GM12878 (cell line): ENCODE data around the gene DOK7. TPM values are rescaled to one million over a fixed set of nuclear protein-coding genes. Genes with fewer than 3 reads are reported as not detected.

Experiments used
- ATAC-seq: fragments of 200-7000 bp; cut with Tn5 transposase; 3 replicates; pipeline ENCODE4 v1.9.1; 2020; ENCODE audit warnings: mild to moderate bottlenecking, moderate library complexity
- BruUV-seq: library from RNA; stranded (reverse); fragments of 400-500 nt; replicated peaks from 2 replicates; lab custom pipeline; 2021; lab: Mats Ljungman, UMichigan
- CTCF ChIA-PET: fragments of 300-600 bp; sonication (Branson Sonifier 250); formaldehyde crosslinking; extraction: SDS; loops from one replicate; lab custom pipeline; 2021; ENCODE audit warnings: inconsistent platforms; lab: Yijun Ruan, JAX
- POLR2A ChIA-PET: fragments of 350-600 bp; formaldehyde crosslinking; extraction: SDS; loops from one replicate; lab custom pipeline; 2021; ENCODE audit warnings: inconsistent platforms; lab: Charles Lee
- RAD21 ChIA-PET: fragments of 300-600 bp; sonication (Branson Sonifier 250); formaldehyde crosslinking; loops from one replicate; lab custom pipeline; 2023; ENCODE audit warnings: antibody characterized with exemption; ENCODE audit not compliant: unreplicated experiment; lab: Charles Lee
- SMC1A ChIA-PET: fragments of 300-600 bp; sonication (Branson Sonifier 250); formaldehyde crosslinking; loops from one replicate; lab custom pipeline; 2023; ENCODE audit not compliant: unreplicated experiment, uncharacterized antibody; lab: Charles Lee
- DNase-seq: peaks from one replicate; pipeline ENCODE4 v3.0.0-alpha.2; 2011; ENCODE audit warnings: low read depth, low spot score
- FAIRE-seq: peaks from 3 replicates; lab custom pipeline; 2011; peaks lifted over from hg19 to GRCh38; lab: Jason Lieb, UNC
- H2AFZ ChIP-seq: 2 replicates; pipeline ENCODE4 v1.6.0; 2011; ENCODE audit warnings: low read depth, low read length, control low read depth; ENCODE audit not compliant: control insufficient read depth
- H3K27ac ChIP-seq: 2 replicates; pipeline ENCODE4 v1.5.1; 2011; ENCODE audit warnings: control low read depth; ENCODE audit not compliant: control insufficient read depth, insufficient read depth
- H3K27me3 ChIP-seq, 2 experiments: replicated peaks in 1 of 2; 2 replicates each; pipeline versions ENCODE4 v1.6.0 to v1.6.1; 2011; ENCODE audit warnings: low read length in 1 of 2; ENCODE audit not compliant: control insufficient read depth in 2 of 2, insufficient read depth in 2 of 2
- H3K36me3 ChIP-seq, 2 experiments: 2 replicates each; pipeline ENCODE4 v1.5.1; 2011; ENCODE audit warnings: low read length in 1 of 2; ENCODE audit not compliant: control insufficient read depth in 2 of 2, insufficient read depth in 2 of 2
- H3K4me1 ChIP-seq: 2 replicates; pipeline ENCODE4 v1.6.1; 2011; ENCODE audit warnings: mild to moderate bottlenecking, low read length, moderate library complexity, mixed read lengths; ENCODE audit not compliant: control insufficient read depth, insufficient read depth
- H3K4me2 ChIP-seq: 2 replicates; pipeline ENCODE4 v1.6.0; 2011; ENCODE audit warnings: control low read depth; ENCODE audit not compliant: control insufficient read depth, insufficient read depth
- H3K4me3 ChIP-seq: fragments of 200-600 bp; sonication (generic); 2 replicates; pipeline ENCODE4 v1.5.1; 2016
- H3K79me2 ChIP-seq: 2 replicates; pipeline ENCODE4 v1.6.0; 2011; ENCODE audit warnings: low read length; ENCODE audit not compliant: control insufficient read depth, insufficient read depth
- H3K9ac ChIP-seq: 2 replicates; pipeline ENCODE4 v1.8.0; 2011; ENCODE audit warnings: low read length, control low read depth, mixed read lengths; ENCODE audit not compliant: control insufficient read depth, insufficient read depth
- H3K9me3 ChIP-seq: replicated peaks from 3 replicates; pipeline ENCODE4 v1.5.1; 2011; ENCODE audit warnings: mild to moderate bottlenecking, low read length; ENCODE audit not compliant: control insufficient read depth, insufficient read depth
- H4K20me1 ChIP-seq: 2 replicates; pipeline ENCODE4 v1.6.0; 2011; ENCODE audit not compliant: control insufficient read depth, insufficient read depth
- BCLAF1 ChIP-seq: fragments of 450-650 bp; IDR thresholded peaks from 2 replicates; pipeline ENCODE4 v1.6.1; 2017; ENCODE audit warnings: antibody characterized with exemption, mild to moderate bottlenecking, moderate library complexity
- CREM ChIP-seq: IDR thresholded peaks from 2 replicates; pipeline ENCODE4 v1.6.1; 2014; ENCODE audit warnings: antibody characterized with exemption, low read depth
- FOXK2 ChIP-seq: fragments of 450-650 bp; IDR thresholded peaks from 2 replicates; pipeline ENCODE4 v1.6.1; 2017; ENCODE audit warnings: mild to moderate bottlenecking, moderate library complexity
- LARP7 ChIP-seq: fragments of 450-650 bp; IDR thresholded peaks from 2 replicates; pipeline ENCODE4 v1.6.1; 2017; ENCODE audit warnings: mild to moderate bottlenecking
- POLR2A ChIP-seq: IDR thresholded peaks from 2 replicates; pipeline ENCODE4 v1.6.1; 2011; ENCODE audit warnings: low read depth, mild to moderate bottlenecking, low read length
- RFX5 ChIP-seq: IDR thresholded peaks from 2 replicates; pipeline ENCODE4 v1.6.1; 2011; ENCODE audit warnings: low read depth, low read length, improper control_type of control experiment
- SMAD5 ChIP-seq: IDR thresholded peaks from 2 replicates; pipeline ENCODE4 v1.6.1; 2016; ENCODE audit warnings: antibody characterized with exemption, low read depth
- SPI1 ChIP-seq: IDR thresholded peaks from 2 replicates; pipeline ENCODE4 v1.6.1; 2011; ENCODE audit warnings: low read depth, mild to moderate bottlenecking, low read length, moderate library complexity, borderline replicate concordance; ENCODE audit not compliant: insufficient read depth
- STAT1 ChIP-seq: fragments of 450-650 bp; conservative IDR thresholded peaks from 2 replicates; pipeline ENCODE4 v1.6.1; 2014; ENCODE audit warnings: antibody characterized with exemption, mild to moderate bottlenecking
- TAF1 ChIP-seq: IDR thresholded peaks from 2 replicates; pipeline ENCODE4 v1.6.1; 2011; ENCODE audit warnings: mild to moderate bottlenecking, low read depth, low read length, borderline replicate concordance
- TCF3 ChIP-seq: IDR thresholded peaks from 2 replicates; pipeline ENCODE4 v1.6.1; 2012; ENCODE audit warnings: low read depth, mild to moderate bottlenecking, low read length, borderline replicate concordance; ENCODE audit not compliant: insufficient read depth
- USF2 ChIP-seq: IDR thresholded peaks from 2 replicates; pipeline ENCODE4 v1.6.1; 2011; ENCODE audit warnings: low read depth, low read length, improper control_type of control experiment, borderline replicate concordance
- ZNF217 ChIP-seq: fragments of 450-650 bp; IDR thresholded peaks from 2 replicates; pipeline ENCODE4 v1.6.1; 2017; ENCODE audit warnings: antibody characterized with exemption, mild to moderate bottlenecking
- ZNF592 ChIP-seq: fragments of 450-650 bp; IDR thresholded peaks from 2 replicates; pipeline ENCODE4 v1.6.1; 2017; ENCODE audit warnings: mild to moderate bottlenecking, moderate library complexity
- WGBS: methylation state at CpG from one replicate; pipeline ENCODE4 v1.1.6; 2016; ENCODE audit warnings: low lambda C conversion rate; ENCODE audit not compliant: insufficient replicate concordance, insufficient coverage; ENCODE audit errors: missing lambda C conversion rate; 5-methylcytosine and 5-hydroxymethylcytosine counted together
- in situ Hi-C: fragments of 300-500 bp; cut with MboI; formaldehyde crosslinking; loops from 9 replicates; pipeline ENCODE4 v1.14.3; 2018; ENCODE audit warnings: mixed read lengths
- intact Hi-C: fragments of 100-400 bp; cut with micrococcal nuclease; formaldehyde crosslinking; loops from one replicate; pipeline ENCODE4 v1.14.2; 2022; ENCODE audit not compliant: unreplicated experiment
- polyA plus RNA-seq, 11 experiments: library from polyadenylated mRNA; depleted of rRNA in 4 of 11; unstranded in 6 of 11; stranded (reverse) in 5 of 11; fragments of >200 nt; fragmentation: Nextera tagmentation in 4 of 11; fragmentation: Illumina TruSeq in 1 of 11; extraction: Ambion mirVana in 4 of 11; extraction: Trizol in 1 of 11; gene quantifications; 1 replicate in 1 of 11; 2 replicates in 10 of 11; pipeline versions ENCODE4 v1.2.1 to v1.2.3, GENCODE V29; 2011 to 2016; ENCODE audit warnings: inconsistent platforms in 2 of 11, missing spikeins in 2 of 11, low read depth in 1 of 11
- total RNA-seq, 4 experiments: library from RNA; depleted of rRNA in 3 of 4; stranded (reverse); fragments of >200 nt in 3 of 4; fragmentation: Illumina TruSeq in 1 of 4; extraction: Trizol in 1 of 4; gene quantifications; 2 replicates each; pipeline versions ENCODE4 v1.2.1 to v1.2.3, GENCODE V29; 2013 to 2021

Gene DOK7
- total and polyA plus RNA-seq, 10 of the 15 experiments (the other 5 are each of a cell fraction or from before 2014, with no cell fraction given): 0.04 to 0.46 (median 0.18) TPM; not detected in 4

- Histone ChIP-seq H3K27me3 (no peaks in the 10 kb centered on the region; a peak in 1 of 4 replicates), H3K9ac (no peak overlapping the region), H4K20me1 (no peaks in the 10 kb centered on the region), H3K9me3 (no peaks in the 10 kb centered on the region; the same call in 2 of the 3 replicates), H3K4me2 (no peak overlapping the region), H3K27ac (no peak overlapping the region)
- POLR2A ChIA-PET: no interaction called here
- RAD21 ChIA-PET: no interaction called here
- FAIRE-seq (no peak), DNase-seq (no peak), ATAC-seq (no peak)
- no TSS peak for BruUV-seq
- CTCF ChIA-PET: no interaction called here
- SMC1A ChIA-PET: no interaction called here
- in situ Hi-C loops (no loop called here), intact Hi-C loops (no loop called here)
- 46% methylated on average over 14 of the region's 15 CpGs for WGBS
- no peak for TF ChIP-seq BCLAF1
- TF ChIP-seq ZNF217: no peak
- no peak for TF ChIP-seq POLR2A
- no peak for TF ChIP-seq RFX5
- no peak for TF ChIP-seq SPI1
- TF ChIP-seq ZNF592: no peak
- TF ChIP-seq FOXK2: no peak
- no peak for TF ChIP-seq SMAD5
- TF ChIP-seq LARP7: no peak
- TF ChIP-seq TCF3: no peak
- TF ChIP-seq STAT1: no peak
- TF ChIP-seq USF2: no peak
- TF ChIP-seq TAF1: no peak
- no peak for TF ChIP-seq CREM
- TF ChIP-seq, all 136 proteins: peak for 0
- no peaks in the 10 kb centered on the region for H3K4me1 ChIP-seq
- no peaks in the 10 kb centered on the region for H3K36me3 ChIP-seq
- H2AFZ ChIP-seq: no peak overlapping the region
- no peaks in the 10 kb centered on the region for H3K79me2 ChIP-seq
- no peak overlapping the region for H3K4me3 ChIP-seq
Measured at GRCh38 chr4:3471886-3472285, 8.8 kb downstream of the DOK7 start.
